ENCODE results near the gene PLCL1. TPM values are rescaled to one million over a fixed set of nuclear protein-coding genes. Genes with fewer than 3 reads are reported as not detected.

PLCL1 gene
- total RNA-seq (3.4 and 5.1 TPM in 2 replicates), polyA plus RNA-seq (0.60 and 0.79 TPM in 2 replicates), polyA minus RNA-seq (3.4 and 5.9 TPM in 2 replicates), Bru-seq, nascent RNA (percentile 61 among the genes with signal in this experiment), BruChase-seq, experiment 1, labeled RNA remaining after a 6-hour chase (percentile 57 among the genes with signal in this experiment), BruChase-seq, experiment 2, labeled RNA remaining after a 2-hour chase (percentile 66 among the genes with signal in this experiment)
- polyA plus RNA-seq (2011; cell fraction: cytosol; rRNA removed) = 1.2 TPM in 2 replicates
- 1.9 and 3.0 TPM in 2 replicates for polyA plus RNA-seq (2011; cell fraction: nucleus; rRNA removed)
- polyA plus RNA-seq (2012) = 8.8 and 9.5 TPM in 2 replicates
- not detected for polyA minus RNA-seq (2011; cell fraction: cytosol; rRNA and poly(A)+ RNA removed)
- polyA minus RNA-seq (2011; cell fraction: nucleus; rRNA and poly(A)+ RNA removed) = 8.7 and 11.5 TPM in 2 replicates
- long read RNA-seq, full-length matches to known transcripts = 3 of 4 reads
- long read RNA-seq, partial matches to known transcripts = 0 of 4 reads
- long read RNA-seq, other reads (novel, unspliced or antisense) = 1 of 4 reads

- FAIRE-seq = peak; percentile 79
- POLR2A ChIA-PET = no interaction called here
These were observed at the start of gene PLCL1 for GRCh38 chr2:197804049-197804757. Gene PLCL1 (plus strand): TSS chr2:197804593.

More at GRCh38 chr2:197804049-197804757, at the start of gene PLCL1:
- Histone ChIP-seq H3K9me3 (replicated peaks; ENCODE audit: control insufficient read depth, insufficient read depth, low read length) (no peaks in the 10 kb centered on the region), H3K27me3 (ENCODE audit: control insufficient read depth in 2 of 2, insufficient read depth in 2 of 2, low read length in 2 of 2) (no peaks in the 10 kb centered on the region), H3K9me1 (replicated peaks; ENCODE audit: control insufficient read depth, extremely low read depth, insufficient read depth, low read length) (no peaks in the 10 kb centered on the region), H3K27ac (ENCODE audit: insufficient read depth, low read depth, low read length) (peak within 1 kb of the TSS; percentile 47), H3K79me2 (ENCODE audit: control insufficient read depth, insufficient read depth, low read length) (no peaks in the 10 kb centered on the region), H2AFZ (ENCODE audit: low read depth, low read length) (peak within 1 kb of the TSS; percentile 79), H4K20me1 (replicated peaks; ENCODE audit: control insufficient read depth, extremely low read depth, insufficient read depth, low read length) (no peaks in the 10 kb centered on the region), H3K9ac (replicated peaks; ENCODE audit: extremely low read depth, insufficient read depth, low read length) (peak within 1 kb of the TSS; percentile 65), H3K4me3 (replicated peaks in 1 of 3; ENCODE audit: insufficient read depth in 1 of 3, low read depth in 1 of 3, low read length in 3 of 3) (peak within 1 kb of the TSS; percentile 42 to 78 (median 47)), H3K36me3 (ENCODE audit: control insufficient read depth in 2 of 2, extremely low read depth in 1 of 2, insufficient read depth in 2 of 2, low read length in 2 of 2) (no peaks in the 10 kb centered on the region), H3K4me1 (ENCODE audit: control insufficient read depth, extremely low read depth, insufficient read depth, low read length) (peaks cover 14% of the 10 kb centered on the region), H3K4me2 (ENCODE audit: insufficient read depth, low read length) (peak within 1 kb of the TSS; percentile 92)
- dilution Hi-C loops (cut with MboI; ENCODE audit: extremely low pct_ligation_motif_present, low sequenced_read_pairs) (no loop called here), intact Hi-C loops (cut with micrococcal nuclease) (loop anchor here (1.0 to 10.0 kb wide), 5 partner anchors 23 to 1661 kb away; no protein-coding TSS in a partner anchor)
- BruUV-seq (replicated peaks) = no TSS peak
- DNase-seq (ENCODE audit: low read depth, low spot score) = peak; percentile 94
- CTCF ChIA-PET = interaction anchor here (0.9 to 6.5 kb wide), 6 partner anchors 9 to 496 kb away, joined by 3 to 88 read pairs (median 6); no protein-coding TSS in a partner anchor
- TF ChIP-seq POLR2A (IDR thresholded peaks at IDR 0.05; ENCODE audit: low read depth, low read length) (no peak), FOS (IDR thresholded peaks at IDR 0.05; ENCODE audit: borderline replicate concordance, insufficient read depth, low read length) (no peak), POLR2AphosphoS5 (IDR thresholded peaks at IDR 0.05; ENCODE audit: insufficient read depth, low read depth, low read length) (no peak), CTCF (IDR thresholded peaks at IDR 0.05; ENCODE audit: extremely low read depth in 1 of 2, insufficient read depth in 1 of 2, low read depth in 1 of 2, low read length in 2 of 2) (no peak), EZH2 (IDR thresholded peaks at IDR 0.05; ENCODE audit: borderline replicate concordance, low read depth, low read length, severe bottlenecking) (no peak), JUN (IDR thresholded peaks at IDR 0.05; ENCODE audit: borderline replicate concordance, insufficient read depth, insufficient read length, low read depth) (no peak), MAX (IDR thresholded peaks at IDR 0.05; ENCODE audit: insufficient read depth, insufficient read length) (no peak), MYC (IDR thresholded peaks at IDR 0.05; ENCODE audit: low read depth, low read length) (no peak), GATA2 (IDR thresholded peaks at IDR 0.05; ENCODE audit: insufficient read depth, insufficient read length, low read depth, low read length) (no peak)
